ENCODE measurements around the gene IQUB. TPM values are rescaled to one million over a fixed set of nuclear protein-coding genes. Genes with fewer than 3 reads are reported as not detected.
"Not testable (repeated sequence)": the region's sequence is repeated elsewhere in the genome, so short reads cannot be mapped to it uniquely, and the experiment has no call there.

The IQUB gene
- total RNA-seq, 1 experiment from 2014 or later, result 0.21 TPM

DNA sequence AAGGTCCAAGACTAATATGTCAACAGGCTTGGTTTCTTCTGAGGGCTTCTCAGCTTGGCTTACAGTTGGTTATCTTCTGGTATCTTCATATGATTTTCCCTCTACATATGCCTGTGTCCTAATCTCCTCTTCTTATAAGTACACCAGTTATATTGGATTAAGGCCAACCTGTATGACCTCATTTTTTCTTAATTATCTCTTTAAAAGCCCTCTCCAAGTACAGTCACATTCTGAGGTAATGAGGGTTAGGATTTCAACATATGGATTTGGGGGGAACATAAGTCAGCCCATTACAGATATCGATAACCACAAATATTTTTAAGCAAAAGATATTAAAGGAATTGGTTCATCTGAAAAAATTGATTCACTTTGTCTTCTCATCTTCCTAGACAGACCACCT, 49.2 kb downstream of the IQUB start:
- TF ChIP-seq, protein P1, sequence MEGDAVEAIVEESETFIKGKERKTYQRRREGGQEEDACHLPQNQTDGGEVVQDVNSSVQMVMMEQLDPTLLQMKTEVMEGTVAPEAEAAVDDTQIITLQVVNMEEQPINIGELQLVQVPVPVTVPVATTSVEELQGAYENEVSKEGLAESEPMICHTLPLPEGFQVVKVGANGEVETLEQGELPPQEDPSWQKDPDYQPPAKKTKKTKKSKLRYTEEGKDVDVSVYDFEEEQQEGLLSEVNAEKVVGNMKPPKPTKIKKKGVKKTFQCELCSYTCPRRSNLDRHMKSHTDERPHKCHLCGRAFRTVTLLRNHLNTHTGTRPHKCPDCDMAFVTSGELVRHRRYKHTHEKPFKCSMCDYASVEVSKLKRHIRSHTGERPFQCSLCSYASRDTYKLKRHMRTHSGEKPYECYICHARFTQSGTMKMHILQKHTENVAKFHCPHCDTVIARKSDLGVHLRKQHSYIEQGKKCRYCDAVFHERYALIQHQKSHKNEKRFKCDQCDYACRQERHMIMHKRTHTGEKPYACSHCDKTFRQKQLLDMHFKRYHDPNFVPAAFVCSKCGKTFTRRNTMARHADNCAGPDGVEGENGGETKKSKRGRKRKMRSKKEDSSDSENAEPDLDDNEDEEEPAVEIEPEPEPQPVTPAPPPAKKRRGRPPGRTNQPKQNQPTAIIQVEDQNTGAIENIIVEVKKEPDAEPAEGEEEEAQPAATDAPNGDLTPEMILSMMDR (IDR thresholded peaks at IDR 0.05; ENCODE audit: unreplicated experiment), result no peak
- H3K36me3 Mint-ChIP-seq (ENCODE audit: insufficient read depth, unreplicated experiment), result no peaks in the 10 kb centered on the region
- no peaks in the 10 kb centered on the region for H3K27me3 Mint-ChIP-seq (ENCODE audit: unreplicated experiment)
- no peak for DNase-seq
- H3K4me3 Mint-ChIP-seq (ENCODE audit: low read depth, unreplicated experiment), result no peak overlapping the region
- CTCF ChIA-PET, result no interaction called here
- intact Hi-C loops (cut with micrococcal nuclease; ENCODE audit: unreplicated experiment), result no loop called here
- H3K4me1 Mint-ChIP-seq (ENCODE audit: low read depth, unreplicated experiment), result no peaks in the 10 kb centered on the region
- H3K9me3 Mint-ChIP-seq (ENCODE audit: low read depth, unreplicated experiment), result no peaks in the 10 kb centered on the region
- H3K27ac Mint-ChIP-seq (ENCODE audit: unreplicated experiment), result no peak overlapping the region
- no TSS peak for BruUV-seq (replicated peaks)

DNA sequence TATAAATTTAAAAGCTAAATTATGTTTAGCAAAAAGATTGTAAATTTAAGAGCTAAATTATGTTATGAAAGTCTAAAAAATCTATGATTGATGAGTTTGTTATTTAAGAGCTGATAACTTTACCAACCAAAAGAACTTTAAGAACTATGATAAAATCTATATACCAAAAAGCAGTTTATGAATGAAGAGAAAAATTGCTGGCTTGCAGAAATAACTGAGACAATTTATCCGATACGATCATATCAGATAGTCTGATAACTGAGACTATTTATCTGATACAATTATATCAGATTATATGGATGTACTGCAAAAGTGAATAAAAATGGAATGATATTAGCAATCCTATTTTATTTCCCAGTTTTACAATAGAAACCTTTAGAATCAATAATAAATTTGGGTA, 50.2 kb downstream of the IQUB start:
- Mint-ChIP-seq H3K27ac (ENCODE audit: unreplicated experiment) (no peak overlapping the region), H3K36me3 (ENCODE audit: insufficient read depth, unreplicated experiment) (no peaks in the 10 kb centered on the region), H3K4me3 (ENCODE audit: low read depth, unreplicated experiment) (no peak overlapping the region), H3K4me1 (ENCODE audit: low read depth, unreplicated experiment) (no peaks in the 10 kb centered on the region), H3K27me3 (ENCODE audit: unreplicated experiment) (no peaks in the 10 kb centered on the region), H3K9me3 (ENCODE audit: low read depth, unreplicated experiment) (no peaks in the 10 kb centered on the region)
- BruUV-seq (replicated peaks), result no TSS peak
- TF ChIP-seq, protein P1 (IDR thresholded peaks at IDR 0.05; ENCODE audit: unreplicated experiment), result no peak
- CTCF ChIA-PET, result interaction anchor here (1.0 kb wide), 1 partner anchor 10 kb away, joined by 3 read pairs; no protein-coding TSS in a partner anchor
- intact Hi-C loops (cut with micrococcal nuclease; ENCODE audit: unreplicated experiment), result no loop called here
- no peak for DNase-seq

DNA sequence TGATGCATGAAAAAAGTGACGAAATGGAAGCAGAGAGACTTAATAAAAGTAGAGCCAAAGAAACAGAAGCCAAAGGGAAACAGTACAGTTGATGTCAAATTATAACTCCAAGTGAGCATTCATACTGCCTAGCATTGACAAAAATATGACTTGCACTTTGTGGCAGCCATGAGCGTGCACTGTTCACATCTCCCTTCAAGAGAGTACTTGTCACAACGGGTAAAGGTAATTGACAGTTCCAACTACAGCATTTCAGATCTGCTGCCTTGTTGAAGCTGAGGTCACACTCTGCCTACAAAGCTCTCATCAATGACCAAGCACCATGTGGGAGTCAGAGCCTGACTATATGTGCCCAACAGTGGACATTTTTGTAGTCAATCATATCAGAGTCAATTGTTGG, 54.3 kb downstream of the IQUB start:
- Mint-ChIP-seq H3K4me1 (ENCODE audit: low read depth, unreplicated experiment) (no peaks in the 10 kb centered on the region), H3K36me3 (ENCODE audit: insufficient read depth, unreplicated experiment) (no peaks in the 10 kb centered on the region), H3K27me3 (ENCODE audit: unreplicated experiment) (no peaks in the 10 kb centered on the region), H3K4me3 (ENCODE audit: low read depth, unreplicated experiment) (no peak overlapping the region), H3K27ac (ENCODE audit: unreplicated experiment) (no peak overlapping the region), H3K9me3 (ENCODE audit: low read depth, unreplicated experiment) (peaks cover 4% of the 10 kb centered on the region)
- BruUV-seq (replicated peaks), result no TSS peak
- CTCF ChIA-PET, result no interaction called here
- TF ChIP-seq, protein P1 (IDR thresholded peaks at IDR 0.05; ENCODE audit: unreplicated experiment), result no peak
- DNase-seq, result no peak
- intact Hi-C loops (cut with micrococcal nuclease; ENCODE audit: unreplicated experiment), result no loop called here

DNA sequence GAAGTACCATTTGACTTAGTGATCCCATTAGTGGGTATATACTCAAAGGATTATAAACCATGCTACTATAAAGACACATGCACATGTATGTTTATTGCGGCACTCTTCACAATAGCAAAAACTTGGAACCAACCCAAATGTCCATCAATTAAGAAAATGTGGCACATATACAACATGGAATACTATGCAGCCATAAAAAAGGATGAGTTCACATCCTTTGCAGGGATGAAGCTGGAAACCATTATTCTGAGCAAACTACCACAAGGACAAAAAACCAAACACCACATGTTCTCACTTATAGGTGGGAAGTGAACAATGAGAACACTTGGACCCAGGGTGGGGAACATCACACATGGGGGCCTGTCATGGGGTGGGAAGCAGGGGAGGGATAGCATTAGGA, 56.3 kb downstream of the IQUB start:
- CTCF ChIA-PET; H3K4me1 Mint-ChIP-seq (ENCODE audit: low read depth, unreplicated experiment); DNase-seq; H3K36me3 Mint-ChIP-seq (ENCODE audit: insufficient read depth, unreplicated experiment); H3K9me3 Mint-ChIP-seq (ENCODE audit: low read depth, unreplicated experiment); intact Hi-C loops (cut with micrococcal nuclease; ENCODE audit: unreplicated experiment); H3K27ac Mint-ChIP-seq (ENCODE audit: unreplicated experiment); BruUV-seq (replicated peaks); H3K4me3 Mint-ChIP-seq (ENCODE audit: low read depth, unreplicated experiment); H3K27me3 Mint-ChIP-seq (ENCODE audit: unreplicated experiment): not testable (repeated sequence)

DNA sequence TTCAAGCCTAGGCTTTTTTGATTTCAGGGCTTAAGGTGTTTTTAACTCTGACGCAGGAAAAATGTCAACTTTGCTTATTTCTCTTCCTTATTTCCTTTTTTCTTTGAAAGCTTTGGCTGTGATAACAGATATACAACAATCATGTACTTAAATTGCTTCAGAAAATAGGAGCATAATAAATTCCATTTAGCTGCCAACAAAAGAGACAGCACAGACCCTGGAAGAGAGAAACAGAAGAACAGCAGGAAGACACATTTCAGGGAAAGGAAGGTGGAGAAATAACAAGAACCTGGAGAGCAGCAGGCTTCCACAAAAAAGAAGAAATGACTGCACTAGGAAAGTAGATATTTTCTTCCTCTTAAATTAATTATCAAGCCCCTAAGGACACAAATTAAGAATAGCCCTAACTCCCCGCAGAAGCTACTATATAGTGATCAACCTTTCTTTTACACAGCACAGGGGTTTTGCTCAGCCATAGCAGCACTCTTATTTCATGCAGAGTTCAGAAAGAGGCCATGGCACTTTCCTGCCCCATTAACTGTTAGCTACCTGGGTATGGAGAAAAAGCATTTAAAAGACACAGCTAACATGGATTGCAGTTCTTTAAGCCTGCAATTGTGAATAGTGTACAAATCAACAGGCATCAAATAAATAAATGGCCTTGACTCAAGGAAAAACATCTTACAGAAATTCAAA, 61.5 kb downstream of the IQUB start:
- no peak for DNase-seq
- Mint-ChIP-seq H3K27me3 (ENCODE audit: unreplicated experiment) (no peaks in the 10 kb centered on the region), H3K4me1 (ENCODE audit: low read depth, unreplicated experiment) (no peaks in the 10 kb centered on the region), H3K9me3 (ENCODE audit: low read depth, unreplicated experiment) (peaks cover 4% of the 10 kb centered on the region), H3K27ac (ENCODE audit: unreplicated experiment) (no peak overlapping the region), H3K4me3 (ENCODE audit: low read depth, unreplicated experiment) (no peak overlapping the region), H3K36me3 (ENCODE audit: insufficient read depth, unreplicated experiment) (no peaks in the 10 kb centered on the region)
- CTCF ChIA-PET, result no interaction called here
- TF ChIP-seq, protein P1 (IDR thresholded peaks at IDR 0.05; ENCODE audit: unreplicated experiment), result no peak
- intact Hi-C loops (cut with micrococcal nuclease; ENCODE audit: unreplicated experiment), result no loop called here
- no TSS peak for BruUV-seq (replicated peaks)

Measured in Calu3 (cell line).